ENCODE results near the gene DGUOK. TPM values are rescaled to one million over a fixed set of nuclear protein-coding genes. Genes with fewer than 3 reads are reported as not detected.

Gene DGUOK
- total RNA-seq, 1 donor from 2014 or later, result 66.8 TPM

GRCh38 chr2:74002505-74003421, 76.1 kb downstream of the DGUOK start:
- Histone ChIP-seq H3K36me3 (ENCODE audit: control insufficient read depth, insufficient read depth, low read length) (no peaks in the 10 kb centered on the region), H3K4me3 (ENCODE audit: low read depth, low read length) (peak overlapping the region; percentile 47), H3K27me3 (ENCODE audit: control insufficient read depth, insufficient read depth, low read length) (no peaks in the 10 kb centered on the region)
- TF ChIP-seq, protein P1, sequence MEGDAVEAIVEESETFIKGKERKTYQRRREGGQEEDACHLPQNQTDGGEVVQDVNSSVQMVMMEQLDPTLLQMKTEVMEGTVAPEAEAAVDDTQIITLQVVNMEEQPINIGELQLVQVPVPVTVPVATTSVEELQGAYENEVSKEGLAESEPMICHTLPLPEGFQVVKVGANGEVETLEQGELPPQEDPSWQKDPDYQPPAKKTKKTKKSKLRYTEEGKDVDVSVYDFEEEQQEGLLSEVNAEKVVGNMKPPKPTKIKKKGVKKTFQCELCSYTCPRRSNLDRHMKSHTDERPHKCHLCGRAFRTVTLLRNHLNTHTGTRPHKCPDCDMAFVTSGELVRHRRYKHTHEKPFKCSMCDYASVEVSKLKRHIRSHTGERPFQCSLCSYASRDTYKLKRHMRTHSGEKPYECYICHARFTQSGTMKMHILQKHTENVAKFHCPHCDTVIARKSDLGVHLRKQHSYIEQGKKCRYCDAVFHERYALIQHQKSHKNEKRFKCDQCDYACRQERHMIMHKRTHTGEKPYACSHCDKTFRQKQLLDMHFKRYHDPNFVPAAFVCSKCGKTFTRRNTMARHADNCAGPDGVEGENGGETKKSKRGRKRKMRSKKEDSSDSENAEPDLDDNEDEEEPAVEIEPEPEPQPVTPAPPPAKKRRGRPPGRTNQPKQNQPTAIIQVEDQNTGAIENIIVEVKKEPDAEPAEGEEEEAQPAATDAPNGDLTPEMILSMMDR (IDR thresholded peaks at IDR 0.05; ENCODE audit: insufficient read depth, low read length, poor library complexity, severe bottlenecking), result no peak
- DNase-seq (ENCODE audit: low read depth), result no peak

DNA sequence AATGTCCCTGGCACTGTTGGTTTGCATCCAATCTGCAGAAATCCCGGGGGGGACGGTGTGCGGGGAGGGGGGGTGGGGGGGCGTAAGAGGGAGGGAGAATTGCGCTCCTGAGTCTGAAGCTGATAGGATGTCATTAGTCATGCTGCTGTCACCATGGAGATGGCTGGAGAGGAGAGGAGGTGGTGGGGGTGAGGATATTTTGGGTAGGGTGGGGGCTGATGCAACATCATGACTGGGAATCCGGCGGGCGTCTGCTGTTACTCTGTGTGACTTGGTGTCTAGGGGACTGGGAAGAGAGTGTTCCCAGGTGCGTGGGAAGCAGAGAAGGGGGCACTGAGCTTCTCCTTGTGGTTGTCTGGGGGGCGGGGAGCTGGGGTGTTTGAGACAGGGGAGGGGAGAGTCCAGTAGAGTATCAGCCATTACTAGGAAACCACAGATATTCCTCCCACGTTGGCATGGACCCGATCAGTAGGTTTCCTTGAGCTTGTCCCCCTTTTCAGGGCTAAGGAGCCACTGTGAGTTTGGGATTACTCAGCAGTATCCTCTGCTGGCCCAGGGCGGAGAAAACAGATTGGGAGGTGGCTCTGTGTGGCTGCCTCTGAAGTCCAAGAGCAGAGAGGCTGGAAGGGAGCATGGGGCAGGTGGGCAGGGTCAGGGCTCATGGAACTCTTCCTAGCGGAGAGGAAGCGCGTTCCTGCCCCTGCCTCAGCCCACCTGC, 77.0 kb downstream of the DGUOK start:
- DNase-seq (ENCODE audit: low read depth), result no peak
- Histone ChIP-seq H3K36me3 (ENCODE audit: control insufficient read depth, insufficient read depth, low read length) (no peaks in the 10 kb centered on the region), H3K4me3 (ENCODE audit: low read depth, low read length) (no peak overlapping the region), H3K27me3 (ENCODE audit: control insufficient read depth, insufficient read depth, low read length) (no peaks in the 10 kb centered on the region)
- TF ChIP-seq, protein P1 (IDR thresholded peaks at IDR 0.05; ENCODE audit: insufficient read depth, low read length, poor library complexity, severe bottlenecking), result no peak

DNA sequence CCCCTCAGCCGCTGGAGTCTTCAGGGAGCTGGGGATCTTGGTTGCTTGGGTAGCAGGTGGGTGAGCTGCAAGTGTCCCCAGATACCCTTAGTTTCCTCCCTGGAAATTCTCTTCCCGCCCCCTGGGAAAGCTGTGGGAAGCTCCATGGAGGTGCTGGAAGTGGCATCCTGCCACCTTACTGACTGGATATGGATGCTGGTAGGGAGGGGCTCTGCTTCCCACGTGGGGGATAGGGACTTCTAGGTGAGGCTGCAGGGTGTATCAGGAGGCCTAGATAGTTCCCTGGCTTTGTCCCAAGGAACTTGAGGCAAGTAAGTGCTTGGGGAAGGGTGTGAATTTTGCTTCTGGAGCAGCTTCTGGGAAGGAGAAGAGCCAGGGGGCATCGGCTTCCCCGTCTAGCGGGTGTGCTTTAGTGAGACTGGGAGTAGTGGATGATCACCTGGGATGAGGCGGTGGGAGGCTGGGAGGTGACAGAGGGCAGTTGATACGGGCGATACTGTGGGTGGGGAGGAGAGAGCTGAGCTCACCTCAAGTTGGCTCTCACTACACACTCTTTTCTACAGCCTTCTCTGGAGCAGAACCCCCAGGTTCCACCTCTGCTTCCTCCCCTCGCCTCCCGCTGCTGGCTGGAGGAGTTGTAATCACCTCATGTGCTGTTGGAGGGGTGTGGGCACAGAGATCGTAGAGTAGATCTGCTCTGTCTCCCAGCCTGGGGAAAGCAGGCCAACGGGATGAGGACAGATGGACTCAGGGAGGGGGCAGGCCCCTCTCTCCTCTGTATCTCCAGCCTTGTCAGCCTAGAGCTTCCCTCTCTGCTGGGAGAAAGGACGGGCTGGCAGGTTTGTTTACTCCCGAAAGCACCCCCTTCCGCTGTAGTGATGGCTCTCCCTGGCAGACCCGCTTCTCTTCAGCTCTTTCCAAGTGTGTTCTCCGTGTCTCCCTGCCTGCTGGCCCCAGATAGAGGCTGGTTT, 77.8 kb downstream of the DGUOK start:
- TF ChIP-seq, protein P1 (IDR thresholded peaks at IDR 0.05; ENCODE audit: insufficient read depth, low read length, poor library complexity, severe bottlenecking), result no peak
- no peaks in the 10 kb centered on the region for H3K27me3 ChIP-seq (ENCODE audit: control insufficient read depth, insufficient read depth, low read length)
- DNase-seq (ENCODE audit: low read depth), result no peak
- no peak overlapping the region for H3K4me3 ChIP-seq (ENCODE audit: low read depth, low read length)
- H3K36me3 ChIP-seq (ENCODE audit: control insufficient read depth, insufficient read depth, low read length), result no peaks in the 10 kb centered on the region

DNA sequence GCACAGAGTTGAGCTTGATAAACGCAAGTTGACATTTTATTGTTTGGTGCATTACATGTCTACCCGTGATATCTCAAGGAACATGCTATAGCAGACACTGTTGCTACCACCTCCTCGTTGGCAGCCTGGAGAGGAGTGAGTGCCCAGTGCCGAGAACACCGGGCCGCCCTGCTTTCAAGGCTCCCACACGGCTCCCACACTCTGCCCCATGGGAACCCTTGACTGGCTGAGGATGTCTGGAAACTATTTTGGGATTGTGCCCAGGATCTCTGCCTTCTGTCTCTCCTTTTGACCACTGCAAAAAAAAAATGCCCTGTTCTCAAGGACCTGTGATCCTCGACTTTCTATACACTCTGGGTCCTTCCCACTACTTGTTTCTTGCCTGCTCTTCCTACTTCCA, 79.1 kb downstream of the DGUOK start:
- Histone ChIP-seq H3K27me3 (ENCODE audit: control insufficient read depth, insufficient read depth, low read length) (no peaks in the 10 kb centered on the region), H3K36me3 (ENCODE audit: control insufficient read depth, insufficient read depth, low read length) (no peaks in the 10 kb centered on the region), H3K4me3 (ENCODE audit: low read depth, low read length) (no peak overlapping the region)
- no peak for DNase-seq (ENCODE audit: low read depth)
- TF ChIP-seq, protein P1 (IDR thresholded peaks at IDR 0.05; ENCODE audit: insufficient read depth, low read length, poor library complexity, severe bottlenecking), result no peak

GRCh38 chr2:74006459-74006858, 79.8 kb downstream of the DGUOK start:
- no peak overlapping the region for H3K4me3 ChIP-seq (ENCODE audit: low read depth, low read length)
- TF ChIP-seq, protein P1 (IDR thresholded peaks at IDR 0.05; ENCODE audit: insufficient read depth, low read length, poor library complexity, severe bottlenecking), result no peak
- H3K36me3 ChIP-seq (ENCODE audit: control insufficient read depth, insufficient read depth, low read length), result no peaks in the 10 kb centered on the region
- no peak for DNase-seq (ENCODE audit: low read depth)
- H3K27me3 ChIP-seq (ENCODE audit: control insufficient read depth, insufficient read depth, low read length), result no peaks in the 10 kb centered on the region

Measured in kidney epithelial cell (primary cell).